Measurements from ENCODE around the gene CAMSAP1.

GRCh38 chr9:135905380-135906258 is 1.7 kb downstream of the CAMSAP1 start:
- TF ChIP-seq CTCF (IDR thresholded peaks at IDR 0.05), result no peak
- TF ChIP-seq POLR2A (IDR thresholded peaks at IDR 0.05), result no peak
